K562 (cell line): ENCODE results near the gene RBM3. TPM values are rescaled to one million over a fixed set of nuclear protein-coding genes. Genes with fewer than 3 reads are reported as not detected.

ENCODE experiments used
- ETV1 ChIP-seq: fragments of 450-650 bp; conservative IDR thresholded peaks from 2 replicates; pipeline ENCODE4 v1.6.1; 2016; ENCODE audit warnings: missing genetic modification characterization, control low read depth, low read depth, missing compliant biosample characterization
- FOXA3 ChIP-seq, 2 experiments: fragments of 450-650 bp in 1 of 2; sonication (generic) in 1 of 2; formaldehyde crosslinking; IDR thresholded peaks in 1 of 2; conservative IDR thresholded peaks in 1 of 2; 2 replicates each; pipeline versions ENCODE4 v1.4.0 to v1.8.0; 2020 to 2022; ENCODE audit warnings: mild to moderate bottlenecking in 2 of 2, missing genetic modification reagents in 1 of 2
- GATAD2B ChIP-seq: fragments of 450-650 bp; IDR thresholded peaks from 2 replicates; pipeline ENCODE4 v1.6.1; 2017; ENCODE audit warnings: mild to moderate bottlenecking, borderline replicate concordance
- NRF1 ChIP-seq, 2 experiments: fragments of 450-650 bp; IDR thresholded peaks in 1 of 2; conservative IDR thresholded peaks in 1 of 2; 2 replicates each; pipeline ENCODE4 v1.6.1; 2014; ENCODE audit warnings: mild to moderate bottlenecking in 2 of 2
- PKNOX1 ChIP-seq: fragments of 450-650 bp; IDR thresholded peaks from 2 replicates; pipeline ENCODE4 v1.6.1; 2016
- POLR2AphosphoS5 ChIP-seq: IDR thresholded peaks from 2 replicates; pipeline ENCODE4 v1.6.1; 2011; ENCODE audit warnings: mild to moderate bottlenecking, low read depth, low read length, moderate library complexity; ENCODE audit not compliant: control insufficient read depth, insufficient read depth
- PPARD ChIP-seq: fragments of 250-450 bp; sonication (Bioruptor Pico); IDR thresholded peaks from 2 replicates; pipeline ENCODE4 v1.8.0; 2022; ENCODE audit warnings: inconsistent platforms, mild to moderate bottlenecking, moderate library complexity
- PTBP1 ChIP-seq: fragments of 200-400 bp; formaldehyde crosslinking; IDR thresholded peaks from 2 replicates; pipeline ENCODE4 v1.6.1; 2017; ENCODE audit warnings: low read depth, low read length
- RBBP5 ChIP-seq: fragments of 200-600 bp; sonication (generic); IDR thresholded peaks from 2 replicates; pipeline ENCODE4 v1.6.1; 2012; ENCODE audit warnings: borderline replicate concordance, mild to moderate bottlenecking, low read length, control low read depth, inconsistent platforms; ENCODE audit not compliant: insufficient read depth, poor library complexity, severe bottlenecking
- ZNF197 ChIP-seq: fragments of 200-800 bp; sonication (Bioruptor generic); IDR thresholded peaks from 2 replicates; pipeline ENCODE4 v1.6.1; 2016; ENCODE audit warnings: low read depth, missing genetic modification characterization, missing compliant biosample characterization
- polyA plus RNA-seq, 8 experiments: library from polyadenylated mRNA; depleted of rRNA in 4 of 8; stranded (reverse) in 5 of 8; unstranded in 3 of 8; fragments of >200 nt; fragmentation: Nextera tagmentation in 2 of 8; fragmentation: Illumina TruSeq in 1 of 8; extraction: Ambion mirVana in 2 of 8; extraction: Trizol in 1 of 8; gene quantifications; 2 replicates each; pipeline versions ENCODE4 v1.2.1 to v1.2.3, GENCODE V29; 2011 to 2014; ENCODE audit warnings: inconsistent platforms in 1 of 8, missing spikeins in 1 of 8
- total RNA-seq, 7 experiments: library from RNA; depleted of rRNA in 6 of 7; stranded (reverse); fragments of >200 nt in 6 of 7; fragmentation: Illumina TruSeq in 2 of 7; extraction: Trizol in 2 of 7; gene quantifications; 2 replicates each; pipeline versions ENCODE4 v1.2.1 to v1.2.3, GENCODE V29; 2011 to 2021; ENCODE audit warnings: low replicate concordance in 1 of 7
- TF ChIP-seq, protein P1 (sequence below): fragments of 200-600 bp; sonication (generic); IDR thresholded peaks from one replicate; pipeline ENCODE4 v1.6.1; 2012; ENCODE audit warnings: mild to moderate bottlenecking, low read depth, low read length, inconsistent platforms
- TF ChIP-seq, protein P2 (sequence below): sonication (generic); formaldehyde crosslinking; IDR thresholded peaks from 2 replicates; pipeline ENCODE4 v1.5.0; 2020; ENCODE audit warnings: missing genetic modification reagents

The RBM3 gene
- total and polyA plus RNA-seq, 9 of the 15 experiments (the other 6 are each of a cell fraction or from before 2014, with no cell fraction given) = 70.3 to 272 (median 209) TPM

DNA sequence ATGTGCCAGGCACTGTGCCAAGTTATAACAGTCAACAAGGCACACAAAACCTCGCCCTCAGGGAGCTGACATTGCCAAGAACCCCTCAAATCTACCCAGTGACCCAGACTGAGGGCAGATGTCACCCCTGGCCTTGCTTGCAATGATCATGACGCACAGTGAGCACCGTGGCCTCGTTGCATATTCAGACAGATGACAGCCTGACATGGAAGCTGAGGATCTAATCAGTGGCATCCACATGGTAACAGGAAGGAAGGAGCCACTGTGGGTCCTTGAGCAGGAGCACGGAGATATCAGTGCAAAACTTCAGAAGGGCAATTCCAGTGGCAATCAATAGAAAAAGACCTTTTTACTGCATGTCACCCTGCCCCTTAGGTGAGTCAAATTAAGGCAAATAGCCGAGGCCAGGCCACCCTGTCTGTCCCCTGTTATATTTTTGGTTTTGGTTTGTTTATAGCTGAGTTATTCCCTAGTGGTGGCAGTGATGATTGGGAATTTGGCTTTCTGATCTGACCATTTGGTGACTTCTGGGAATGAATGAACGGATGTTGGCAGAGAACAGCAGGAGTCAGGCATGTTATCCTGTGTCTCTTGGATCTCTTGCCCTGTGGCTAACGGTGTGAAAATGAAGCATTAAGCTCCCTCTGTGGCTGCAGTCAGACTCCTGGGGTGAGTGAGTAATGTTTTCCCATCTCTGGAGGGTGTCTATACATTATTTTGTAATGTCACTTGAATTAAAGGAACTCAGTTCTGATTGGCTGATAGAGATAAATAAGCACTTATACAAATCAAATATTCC lies 43.5 kb downstream of the RBM3 start (continued):
- TF ChIP-seq ZNF197 (CRISPR knock-in tag) (no peak), RBBP5 (no peak), POLR2AphosphoS5 (peak; percentile 41; the same call in 1 of the 2 replicates), PKNOX1 (peak; percentile 74), ETV1 (tag) (peak; percentile 75), PTBP1 (peak; percentile 78; the same call in 1 of the 2 replicates), FOXA3 (CRISPR knock-in tag; conservative IDR thresholded peaks at IDR 0.05 in 1 of 2, IDR thresholded peaks at IDR 0.05 in 1 of 2) (peak in 1 of 2 experiments; percentile 17; a peak in 1 of 4 replicates), GATAD2B (no peak), PPARD (CRISPR knock-in tag) (no peak), NRF1 (conservative IDR thresholded peaks at IDR 0.05 in 1 of 2, IDR thresholded peaks at IDR 0.05 in 1 of 2) (no peak)
- TF ChIP-seq, protein P1, sequence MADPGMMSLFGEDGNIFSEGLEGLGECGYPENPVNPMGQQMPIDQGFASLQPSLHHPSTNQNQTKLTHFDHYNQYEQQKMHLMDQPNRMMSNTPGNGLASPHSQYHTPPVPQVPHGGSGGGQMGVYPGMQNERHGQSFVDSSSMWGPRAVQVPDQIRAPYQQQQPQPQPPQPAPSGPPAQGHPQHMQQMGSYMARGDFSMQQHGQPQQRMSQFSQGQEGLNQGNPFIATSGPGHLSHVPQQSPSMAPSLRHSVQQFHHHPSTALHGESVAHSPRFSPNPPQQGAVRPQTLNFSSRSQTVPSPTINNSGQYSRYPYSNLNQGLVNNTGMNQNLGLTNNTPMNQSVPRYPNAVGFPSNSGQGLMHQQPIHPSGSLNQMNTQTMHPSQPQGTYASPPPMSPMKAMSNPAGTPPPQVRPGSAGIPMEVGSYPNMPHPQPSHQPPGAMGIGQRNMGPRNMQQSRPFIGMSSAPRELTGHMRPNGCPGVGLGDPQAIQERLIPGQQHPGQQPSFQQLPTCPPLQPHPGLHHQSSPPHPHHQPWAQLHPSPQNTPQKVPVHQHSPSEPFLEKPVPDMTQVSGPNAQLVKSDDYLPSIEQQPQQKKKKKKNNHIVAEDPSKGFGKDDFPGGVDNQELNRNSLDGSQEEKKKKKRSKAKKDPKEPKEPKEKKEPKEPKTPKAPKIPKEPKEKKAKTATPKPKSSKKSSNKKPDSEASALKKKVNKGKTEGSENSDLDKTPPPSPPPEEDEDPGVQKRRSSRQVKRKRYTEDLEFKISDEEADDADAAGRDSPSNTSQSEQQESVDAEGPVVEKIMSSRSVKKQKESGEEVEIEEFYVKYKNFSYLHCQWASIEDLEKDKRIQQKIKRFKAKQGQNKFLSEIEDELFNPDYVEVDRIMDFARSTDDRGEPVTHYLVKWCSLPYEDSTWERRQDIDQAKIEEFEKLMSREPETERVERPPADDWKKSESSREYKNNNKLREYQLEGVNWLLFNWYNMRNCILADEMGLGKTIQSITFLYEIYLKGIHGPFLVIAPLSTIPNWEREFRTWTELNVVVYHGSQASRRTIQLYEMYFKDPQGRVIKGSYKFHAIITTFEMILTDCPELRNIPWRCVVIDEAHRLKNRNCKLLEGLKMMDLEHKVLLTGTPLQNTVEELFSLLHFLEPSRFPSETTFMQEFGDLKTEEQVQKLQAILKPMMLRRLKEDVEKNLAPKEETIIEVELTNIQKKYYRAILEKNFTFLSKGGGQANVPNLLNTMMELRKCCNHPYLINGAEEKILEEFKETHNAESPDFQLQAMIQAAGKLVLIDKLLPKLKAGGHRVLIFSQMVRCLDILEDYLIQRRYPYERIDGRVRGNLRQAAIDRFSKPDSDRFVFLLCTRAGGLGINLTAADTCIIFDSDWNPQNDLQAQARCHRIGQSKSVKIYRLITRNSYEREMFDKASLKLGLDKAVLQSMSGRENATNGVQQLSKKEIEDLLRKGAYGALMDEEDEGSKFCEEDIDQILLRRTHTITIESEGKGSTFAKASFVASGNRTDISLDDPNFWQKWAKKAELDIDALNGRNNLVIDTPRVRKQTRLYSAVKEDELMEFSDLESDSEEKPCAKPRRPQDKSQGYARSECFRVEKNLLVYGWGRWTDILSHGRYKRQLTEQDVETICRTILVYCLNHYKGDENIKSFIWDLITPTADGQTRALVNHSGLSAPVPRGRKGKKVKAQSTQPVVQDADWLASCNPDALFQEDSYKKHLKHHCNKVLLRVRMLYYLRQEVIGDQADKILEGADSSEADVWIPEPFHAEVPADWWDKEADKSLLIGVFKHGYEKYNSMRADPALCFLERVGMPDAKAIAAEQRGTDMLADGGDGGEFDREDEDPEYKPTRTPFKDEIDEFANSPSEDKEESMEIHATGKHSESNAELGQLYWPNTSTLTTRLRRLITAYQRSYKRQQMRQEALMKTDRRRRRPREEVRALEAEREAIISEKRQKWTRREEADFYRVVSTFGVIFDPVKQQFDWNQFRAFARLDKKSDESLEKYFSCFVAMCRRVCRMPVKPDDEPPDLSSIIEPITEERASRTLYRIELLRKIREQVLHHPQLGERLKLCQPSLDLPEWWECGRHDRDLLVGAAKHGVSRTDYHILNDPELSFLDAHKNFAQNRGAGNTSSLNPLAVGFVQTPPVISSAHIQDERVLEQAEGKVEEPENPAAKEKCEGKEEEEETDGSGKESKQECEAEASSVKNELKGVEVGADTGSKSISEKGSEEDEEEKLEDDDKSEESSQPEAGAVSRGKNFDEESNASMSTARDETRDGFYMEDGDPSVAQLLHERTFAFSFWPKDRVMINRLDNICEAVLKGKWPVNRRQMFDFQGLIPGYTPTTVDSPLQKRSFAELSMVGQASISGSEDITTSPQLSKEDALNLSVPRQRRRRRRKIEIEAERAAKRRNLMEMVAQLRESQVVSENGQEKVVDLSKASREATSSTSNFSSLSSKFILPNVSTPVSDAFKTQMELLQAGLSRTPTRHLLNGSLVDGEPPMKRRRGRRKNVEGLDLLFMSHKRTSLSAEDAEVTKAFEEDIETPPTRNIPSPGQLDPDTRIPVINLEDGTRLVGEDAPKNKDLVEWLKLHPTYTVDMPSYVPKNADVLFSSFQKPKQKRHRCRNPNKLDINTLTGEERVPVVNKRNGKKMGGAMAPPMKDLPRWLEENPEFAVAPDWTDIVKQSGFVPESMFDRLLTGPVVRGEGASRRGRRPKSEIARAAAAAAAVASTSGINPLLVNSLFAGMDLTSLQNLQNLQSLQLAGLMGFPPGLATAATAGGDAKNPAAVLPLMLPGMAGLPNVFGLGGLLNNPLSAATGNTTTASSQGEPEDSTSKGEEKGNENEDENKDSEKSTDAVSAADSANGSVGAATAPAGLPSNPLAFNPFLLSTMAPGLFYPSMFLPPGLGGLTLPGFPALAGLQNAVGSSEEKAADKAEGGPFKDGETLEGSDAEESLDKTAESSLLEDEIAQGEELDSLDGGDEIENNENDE = no peak
- TF ChIP-seq, protein P2, sequence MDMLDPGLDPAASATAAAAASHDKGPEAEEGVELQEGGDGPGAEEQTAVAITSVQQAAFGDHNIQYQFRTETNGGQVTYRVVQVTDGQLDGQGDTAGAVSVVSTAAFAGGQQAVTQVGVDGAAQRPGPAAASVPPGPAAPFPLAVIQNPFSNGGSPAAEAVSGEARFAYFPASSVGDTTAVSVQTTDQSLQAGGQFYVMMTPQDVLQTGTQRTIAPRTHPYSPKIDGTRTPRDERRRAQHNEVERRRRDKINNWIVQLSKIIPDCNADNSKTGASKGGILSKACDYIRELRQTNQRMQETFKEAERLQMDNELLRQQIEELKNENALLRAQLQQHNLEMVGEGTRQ (CRISPR knock-in tag) = no peak
